HG03354 (cell line): ENCODE results near the gene GALNT1.

Experiments used
- ATAC-seq: cut with Tn5 transposase; IDR thresholded peaks from one replicate; pipeline ENCODE4 v1.9.1; 2021; ENCODE audit warnings: mild to moderate bottlenecking; ENCODE audit not compliant: unreplicated experiment, poor library complexity, severe bottlenecking

The GALNT1 gene

GRCh38 chr18:35611518-35611917 lies 30.0 kb downstream of the GALNT1 start:
- no peak for ATAC-seq

GRCh38 chr18:35616074-35616473 lies 34.5 kb downstream of the GALNT1 start:
- no peak for ATAC-seq

GRCh38 chr18:35616664-35617423 lies 35.3 kb downstream of the GALNT1 start:
- ATAC-seq: peak; percentile 99

GRCh38 chr18:35617865-35618264 lies 36.3 kb downstream of the GALNT1 start:
- no peak for ATAC-seq

- ATAC-seq: no peak
Measured at GRCh38 chr18:35618289-35618688, 36.7 kb downstream of the GALNT1 start.

GRCh38 chr18:35618696-35619095 lies 37.2 kb downstream of the GALNT1 start:
- no peak for ATAC-seq

- ATAC-seq: no peak
Measured at GRCh38 chr18:35619464-35619863, 37.9 kb downstream of the GALNT1 start.

- ATAC-seq: no peak
Measured at GRCh38 chr18:35619941-35620340, 38.4 kb downstream of the GALNT1 start.

GRCh38 chr18:35620765-35621164 lies 39.2 kb downstream of the GALNT1 start:
- ATAC-seq: no peak

- ATAC-seq: no peak
Measured at GRCh38 chr18:35623255-35623654, 41.7 kb downstream of the GALNT1 start.

- ATAC-seq: no peak
Measured at GRCh38 chr18:35624146-35624545, 42.6 kb downstream of the GALNT1 start.

- no peak for ATAC-seq
Measured at GRCh38 chr18:35625232-35625631, 43.7 kb downstream of the GALNT1 start.

GRCh38 chr18:35633761-35634160 lies 52.2 kb downstream of the GALNT1 start:
- ATAC-seq: no peak

- ATAC-seq: no peak
Measured at GRCh38 chr18:35634323-35634722, 52.8 kb downstream of the GALNT1 start.

- ATAC-seq: no peak
Measured at GRCh38 chr18:35635170-35635569, 53.6 kb downstream of the GALNT1 start.

- ATAC-seq: no peak
Measured at GRCh38 chr18:35637227-35637626, 55.7 kb downstream of the GALNT1 start.

- no peak for ATAC-seq
Measured at GRCh38 chr18:35639296-35639695, 57.8 kb downstream of the GALNT1 start.

GRCh38 chr18:35641467-35641866 lies 59.9 kb downstream of the GALNT1 start:
- no peak for ATAC-seq

- no peak for ATAC-seq
Measured at GRCh38 chr18:35641916-35642315, 60.4 kb downstream of the GALNT1 start.

- ATAC-seq: no peak
Measured at GRCh38 chr18:35642802-35643201, 61.3 kb downstream of the GALNT1 start.

GRCh38 chr18:35646449-35646848 lies 64.9 kb downstream of the GALNT1 start:
- no peak for ATAC-seq
